Measurements from ENCODE around the gene SDK1.

- TF ChIP-seq FOXM1 (IDR thresholded peaks at IDR 0.05; ENCODE audit: borderline replicate concordance) = no peak
- no peak for TF ChIP-seq ELF4 (IDR thresholded peaks at IDR 0.05)
- TF ChIP-seq SUZ12 (IDR thresholded peaks at IDR 0.05) = no peak
- no peak for TF ChIP-seq ZNF384 (IDR thresholded peaks at IDR 0.05)
- TF ChIP-seq TARDBP (IDR thresholded peaks at IDR 0.05) = no peak
- no peak for TF ChIP-seq FOXA1 (IDR thresholded peaks at IDR 0.05)
- TF ChIP-seq NFRKB (IDR thresholded peaks at IDR 0.05) = no peak
These were observed 968.0 kb downstream of the SDK1 start for GRCh38 chr7:4269086-4269485.
